ENCODE data around the gene CACYBP.

GRCh38 chr1:175045097-175045496, 45.4 kb downstream of the CACYBP start:
- TF ChIP-seq CTCF (IDR thresholded peaks at IDR 0.05) (no peak), EP300 (IDR thresholded peaks at IDR 0.05) (no peak), POLR2AphosphoS5 (IDR thresholded peaks at IDR 0.05) (no peak)

All from stomach (tissue), 4 donors.